ENCODE data around the gene FHIT. TPM values are rescaled to one million over a fixed set of nuclear protein-coding genes. Genes with fewer than 3 reads are reported as not detected.

FHIT gene
- total RNA-seq, 4 donors from 2014 or later: 5.0 to 15.3 (median 8.3) TPM

- intact Hi-C loops (cut with DNase I; ENCODE audit: low total_unique reads): no loop called here
- no peak for DNase-seq (ENCODE audit: low spot score in 2 of 2)
Observed at GRCh38 chr3:61157414-61157813, 93.8 kb downstream of the FHIT start.

GRCh38 chr3:61155701-61156292, 95.5 kb downstream of the FHIT start:
- 58 to 66% methylated on average over 3 of the region's 3 CpGs for WGBS, 2 donors
- no peak for DNase-seq (ENCODE audit: low spot score in 2 of 2)
- intact Hi-C loops (cut with DNase I; ENCODE audit: low total_unique reads): no loop called here
- no peak overlapping the region for H3K4me3 ChIP-seq (ENCODE audit: low read depth, poor library complexity, severe bottlenecking)
- TF ChIP-seq CTCF (IDR thresholded peaks at IDR 0.05) (no peak), POLR2A (IDR thresholded peaks at IDR 0.05) (no peak)

More at GRCh38 chr3:61157414-61157813, 93.8 kb downstream of the FHIT start:
- TF ChIP-seq CTCF (IDR thresholded peaks at IDR 0.05): no peak
- no peak for TF ChIP-seq POLR2A (IDR thresholded peaks at IDR 0.05)
- no peak overlapping the region for H3K4me3 ChIP-seq (ENCODE audit: low read depth, poor library complexity, severe bottlenecking)

- no peak for DNase-seq (ENCODE audit: low spot score in 2 of 2)
- H3K4me3 ChIP-seq (ENCODE audit: low read depth, poor library complexity, severe bottlenecking): no peak overlapping the region
- 73% methylated on average over 7 of the region's 7 CpGs for WGBS, 2 donors
- TF ChIP-seq CTCF (IDR thresholded peaks at IDR 0.05) (no peak), POLR2A (IDR thresholded peaks at IDR 0.05) (no peak)
- intact Hi-C loops (cut with DNase I; ENCODE audit: low total_unique reads): no loop called here
Observed at GRCh38 chr3:61154457-61155198, 96.6 kb downstream of the FHIT start.

- intact Hi-C loops (cut with DNase I; ENCODE audit: low total_unique reads): no loop called here
- H3K4me3 ChIP-seq (ENCODE audit: low read depth, poor library complexity, severe bottlenecking): no peak overlapping the region
- no peak for TF ChIP-seq POLR2A (IDR thresholded peaks at IDR 0.05)
- TF ChIP-seq CTCF (IDR thresholded peaks at IDR 0.05): no peak
- WGBS, 2 donors: 53 to 65% methylated on average over 1 of the region's 1 CpG
- no peak for DNase-seq (ENCODE audit: low spot score in 2 of 2)
Observed at GRCh38 chr3:61152071-61152470, 99.2 kb downstream of the FHIT start.

- no peak overlapping the region for H3K4me3 ChIP-seq (ENCODE audit: low read depth, poor library complexity, severe bottlenecking)
- no peak for DNase-seq (ENCODE audit: low spot score in 2 of 2)
- TF ChIP-seq CTCF (IDR thresholded peaks at IDR 0.05) (no peak), POLR2A (IDR thresholded peaks at IDR 0.05) (no peak)
- intact Hi-C loops (cut with DNase I; ENCODE audit: low total_unique reads): no loop called here
Observed at GRCh38 chr3:61149236-61149635, 102.0 kb downstream of the FHIT start.
